MM.1S (cell line): Measurements from ENCODE around the gene MMP3.

Experiments used
- DNase-seq: peaks from one replicate; pipeline ENCODE4 v3.0.0-alpha.2; 2015
- H2AFZ ChIP-seq: fragments of 300-600 bp; sonication (generic); 2 replicates; pipeline ENCODE4 v1.6.0; 2016; ENCODE audit warnings: antibody characterized with exemption, low read length
- H3F3A ChIP-seq: fragments of 300-600 bp; sonication (generic); 2 replicates; pipeline ENCODE4 v1.6.1; 2016; ENCODE audit warnings: mild to moderate bottlenecking, antibody characterized with exemption, low read length, moderate library complexity, mixed read lengths; ENCODE audit not compliant: insufficient read depth
- H3K27ac ChIP-seq: fragments of 300-600 bp; sonication (generic); 2 replicates; pipeline ENCODE4 v1.5.1; 2016; ENCODE audit warnings: mild to moderate bottlenecking, low read length
- H3K27me3 ChIP-seq: fragments of 300-600 bp; sonication (generic); replicated peaks from 2 replicates; pipeline ENCODE4 v1.6.0; 2016; ENCODE audit warnings: low read length; ENCODE audit not compliant: insufficient read depth
- H3K36me3 ChIP-seq: fragments of 300-600 bp; sonication (generic); replicated peaks from 2 replicates; pipeline ENCODE4 v1.6.1; 2016; ENCODE audit warnings: mild to moderate bottlenecking, low read length, mixed read lengths; ENCODE audit not compliant: insufficient read depth
- H3K4me1 ChIP-seq: fragments of 300-600 bp; sonication (generic); 2 replicates; pipeline ENCODE4 v1.6.1; 2016; ENCODE audit warnings: low read length, mixed read lengths
- H3K4me2 ChIP-seq: fragments of 300-600 bp; sonication (generic); 2 replicates; pipeline ENCODE4 v1.6.0; 2016; ENCODE audit warnings: low read depth, low read length
- H3K4me3 ChIP-seq: fragments of 300-600 bp; sonication (generic); 2 replicates; pipeline ENCODE4 v1.5.1; 2016; ENCODE audit warnings: low read length, mixed read lengths
- H3K79me2 ChIP-seq: fragments of 300-600 bp; sonication (generic); 2 replicates; pipeline ENCODE4 v1.6.1; 2016; ENCODE audit warnings: mixed run types, low read length, mixed read lengths
- H3K9ac ChIP-seq: fragments of 300-600 bp; sonication (generic); 2 replicates; pipeline ENCODE4 v1.6.1; 2016; ENCODE audit warnings: low read length, mixed read lengths
- H3K9me2 ChIP-seq: fragments of 300-600 bp; sonication (generic); replicated peaks from 2 replicates; pipeline ENCODE4 v1.6.1; 2016; ENCODE audit warnings: mild to moderate bottlenecking, low read length, mixed read lengths; ENCODE audit not compliant: insufficient read depth
- H3K9me3 ChIP-seq: fragments of 300-600 bp; sonication (generic); replicated peaks from 2 replicates; pipeline ENCODE4 v1.6.1; 2016; ENCODE audit warnings: mild to moderate bottlenecking, low read length, mixed read lengths; ENCODE audit not compliant: insufficient read depth
- H4K20me1 ChIP-seq: fragments of 300-600 bp; sonication (generic); 2 replicates; pipeline ENCODE4 v1.6.1; 2016; ENCODE audit warnings: mild to moderate bottlenecking, low read length, moderate library complexity, mixed read lengths; ENCODE audit not compliant: insufficient read depth
- EZH2 ChIP-seq: fragments of 300-600 bp; sonication (generic); optimal IDR thresholded peaks from 2 replicates; pipeline ENCODE3; 2017; ENCODE audit warnings: low read depth, mild to moderate bottlenecking, antibody characterized with exemption, low read length, mixed read lengths
- EZH2phosphoT487 ChIP-seq: fragments of 300-600 bp; sonication (generic); IDR thresholded peaks from 2 replicates; pipeline ENCODE4 v1.6.1; 2018; ENCODE audit warnings: antibody characterized with exemption, low read length
- TF ChIP-seq, protein P1 (sequence below): fragments of 300-600 bp; sonication (generic); IDR thresholded peaks from 2 replicates; pipeline ENCODE4 v1.5.1; 2016; ENCODE audit warnings: antibody characterized with exemption, low read length, mixed read lengths

MMP3 gene

GRCh38 chr11:102791271-102792036 lies 52.0 kb downstream of the MMP3 start:
- Histone ChIP-seq H3K79me2 (no peaks in the 10 kb centered on the region), H3F3A (no peaks in the 10 kb centered on the region), H3K4me2 (no peak overlapping the region), H3K9me2 (no peaks in the 10 kb centered on the region), H3K27ac (no peak overlapping the region), H2AFZ (no peak overlapping the region), H3K36me3 (no peaks in the 10 kb centered on the region), H3K9ac (no peak overlapping the region), H3K27me3 (no peaks in the 10 kb centered on the region), H3K4me1 (no peaks in the 10 kb centered on the region), H3K4me3 (no peak overlapping the region), H4K20me1 (no peaks in the 10 kb centered on the region), H3K9me3 (no peaks in the 10 kb centered on the region)
- no peak for DNase-seq
- TF ChIP-seq EZH2 (no peak), EZH2phosphoT487 (no peak)
- TF ChIP-seq, protein P1, sequence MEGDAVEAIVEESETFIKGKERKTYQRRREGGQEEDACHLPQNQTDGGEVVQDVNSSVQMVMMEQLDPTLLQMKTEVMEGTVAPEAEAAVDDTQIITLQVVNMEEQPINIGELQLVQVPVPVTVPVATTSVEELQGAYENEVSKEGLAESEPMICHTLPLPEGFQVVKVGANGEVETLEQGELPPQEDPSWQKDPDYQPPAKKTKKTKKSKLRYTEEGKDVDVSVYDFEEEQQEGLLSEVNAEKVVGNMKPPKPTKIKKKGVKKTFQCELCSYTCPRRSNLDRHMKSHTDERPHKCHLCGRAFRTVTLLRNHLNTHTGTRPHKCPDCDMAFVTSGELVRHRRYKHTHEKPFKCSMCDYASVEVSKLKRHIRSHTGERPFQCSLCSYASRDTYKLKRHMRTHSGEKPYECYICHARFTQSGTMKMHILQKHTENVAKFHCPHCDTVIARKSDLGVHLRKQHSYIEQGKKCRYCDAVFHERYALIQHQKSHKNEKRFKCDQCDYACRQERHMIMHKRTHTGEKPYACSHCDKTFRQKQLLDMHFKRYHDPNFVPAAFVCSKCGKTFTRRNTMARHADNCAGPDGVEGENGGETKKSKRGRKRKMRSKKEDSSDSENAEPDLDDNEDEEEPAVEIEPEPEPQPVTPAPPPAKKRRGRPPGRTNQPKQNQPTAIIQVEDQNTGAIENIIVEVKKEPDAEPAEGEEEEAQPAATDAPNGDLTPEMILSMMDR, result no peak

GRCh38 chr11:102788334-102788995 lies 54.9 kb downstream of the MMP3 start:
- H3K27ac ChIP-seq, result no peak overlapping the region
- no peaks in the 10 kb centered on the region for H3K9me2 ChIP-seq
- no peak overlapping the region for H2AFZ ChIP-seq
- no peak overlapping the region for H3K4me2 ChIP-seq
- no peaks in the 10 kb centered on the region for H4K20me1 ChIP-seq
- H3K36me3 ChIP-seq, result no peaks in the 10 kb centered on the region
- no peak for DNase-seq
- no peaks in the 10 kb centered on the region for H3K4me1 ChIP-seq
- TF ChIP-seq EZH2 (no peak), EZH2phosphoT487 (no peak)
- TF ChIP-seq, protein P1, result no peak
- H3K79me2 ChIP-seq, result no peaks in the 10 kb centered on the region
- no peaks in the 10 kb centered on the region for H3K9me3 ChIP-seq
- H3F3A ChIP-seq, result no peaks in the 10 kb centered on the region
- no peaks in the 10 kb centered on the region for H3K27me3 ChIP-seq
- no peak overlapping the region for H3K4me3 ChIP-seq
- no peak overlapping the region for H3K9ac ChIP-seq
